Inflammatory macrophage (primary cell): Measurements from ENCODE around the gene CFAP20DC.
A peak's percentile ranks its signal among the peaks of the same experiment; 100 is the strongest.
"Not testable (repeated sequence)": the region's sequence is repeated elsewhere in the genome, so short reads cannot be mapped to it uniquely, and the experiment has no call there.

ENCODE experiments used
- DNase-seq, 2 donors: peaks; one replicate each; pipeline ENCODE4 v3.0.0-alpha.2; 2020 to 2022

The CFAP20DC gene

DNA sequence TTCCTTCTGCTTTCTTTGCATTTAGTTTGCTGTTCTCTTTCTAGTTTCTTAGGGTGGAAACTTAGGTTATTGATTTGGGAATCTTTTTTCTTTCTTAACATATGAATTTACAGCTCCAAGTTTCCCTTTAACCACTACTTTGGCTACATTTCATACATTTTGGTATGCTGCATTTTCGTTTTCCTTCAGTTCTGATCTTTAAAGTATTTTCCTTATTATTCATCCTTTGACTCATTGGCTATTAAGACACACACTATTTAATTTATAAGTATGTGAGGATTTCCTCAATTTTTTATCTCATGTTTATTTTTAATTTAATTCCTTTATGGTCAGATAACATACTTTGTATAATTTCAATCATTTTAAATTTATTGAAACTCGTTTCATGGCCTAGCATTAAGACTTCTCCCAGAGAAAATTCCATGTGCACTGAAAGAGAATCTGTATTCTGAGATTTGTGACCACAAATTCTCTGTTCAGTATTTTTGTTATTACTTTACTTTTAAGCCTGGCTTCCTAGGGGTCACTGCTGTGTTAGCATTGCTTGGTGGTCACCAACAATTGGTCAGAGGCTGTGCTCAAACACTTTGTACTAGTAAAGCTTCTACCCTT, 87.7 kb downstream of the CFAP20DC start:
- no peak for DNase-seq

DNA sequence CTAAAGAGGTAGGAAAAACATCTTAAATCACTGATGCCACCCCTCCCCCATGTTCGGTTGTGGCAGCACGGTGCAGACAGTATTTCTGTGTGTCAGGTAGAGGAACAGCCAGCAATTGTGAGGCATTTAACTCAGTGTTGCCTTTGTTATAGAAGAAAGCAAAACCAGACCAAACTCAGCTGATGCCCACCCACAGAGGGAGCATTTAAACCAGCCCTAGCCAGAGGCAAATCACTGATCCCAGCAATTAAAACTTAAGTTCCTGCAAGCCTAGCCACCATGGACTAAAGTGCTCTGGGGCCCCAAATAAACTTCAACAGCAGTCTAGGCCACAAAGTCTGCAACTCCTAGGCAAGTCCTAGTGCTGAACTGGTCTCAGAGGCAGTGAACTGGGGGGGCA, 94.5 kb downstream of the CFAP20DC start:
- no peak for DNase-seq

DNA sequence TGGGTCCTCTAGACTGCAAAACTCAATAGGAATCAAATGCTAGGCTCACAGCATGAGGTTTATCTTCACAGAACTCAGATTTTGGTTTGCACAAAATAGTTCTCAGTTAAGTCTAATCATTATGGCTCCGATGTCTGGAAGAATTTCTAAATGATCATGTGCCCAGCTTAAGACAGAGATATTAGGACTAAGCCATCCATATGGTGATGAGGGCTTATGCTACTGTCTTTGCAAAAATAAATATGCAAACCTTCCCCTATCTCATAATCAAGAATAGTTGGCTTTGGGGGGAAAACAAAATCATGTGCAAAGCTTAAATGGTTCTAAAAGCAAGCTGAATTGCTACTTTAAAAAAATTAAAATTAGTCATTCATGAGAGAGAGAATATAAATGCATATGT, 96.5 kb downstream of the CFAP20DC start:
- DNase-seq = no peak

DNA sequence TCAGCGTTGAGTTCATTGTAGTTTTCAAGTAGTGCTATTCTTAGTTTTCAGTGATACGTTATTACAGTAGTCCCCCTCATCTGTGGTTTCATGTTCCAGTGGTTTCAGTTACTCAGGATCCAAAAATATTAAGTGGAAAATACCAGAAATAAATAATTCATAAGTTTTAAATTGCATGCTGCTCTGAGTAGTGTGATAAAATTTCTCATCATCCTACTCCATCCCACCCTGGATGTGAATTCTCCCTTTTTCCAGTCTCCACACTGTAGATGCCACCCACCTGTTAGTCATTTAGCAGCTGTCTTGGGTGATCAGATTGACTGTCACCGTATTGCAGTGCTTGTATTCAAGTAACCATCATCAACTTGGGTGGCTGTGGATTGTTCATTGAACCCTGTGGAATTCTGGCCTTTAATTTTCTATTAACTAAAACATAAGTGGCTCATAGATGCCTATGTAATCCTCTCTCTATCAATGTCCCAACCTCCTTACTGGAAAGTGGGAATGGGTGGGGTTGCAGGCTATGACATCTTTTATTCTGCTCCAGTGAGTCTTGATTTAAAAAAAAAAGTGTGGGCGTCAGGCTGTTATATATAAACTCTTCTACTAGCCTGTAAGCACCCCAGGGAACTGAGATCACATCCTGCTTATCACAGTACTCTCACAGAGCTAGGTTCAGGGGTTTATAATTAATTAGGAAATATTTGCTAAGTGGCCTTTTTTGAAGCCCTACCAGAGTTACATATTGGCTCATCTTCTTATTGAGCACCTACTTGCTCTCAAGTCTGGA, 97.5 kb downstream of the CFAP20DC start:
- DNase-seq = no peak

DNA sequence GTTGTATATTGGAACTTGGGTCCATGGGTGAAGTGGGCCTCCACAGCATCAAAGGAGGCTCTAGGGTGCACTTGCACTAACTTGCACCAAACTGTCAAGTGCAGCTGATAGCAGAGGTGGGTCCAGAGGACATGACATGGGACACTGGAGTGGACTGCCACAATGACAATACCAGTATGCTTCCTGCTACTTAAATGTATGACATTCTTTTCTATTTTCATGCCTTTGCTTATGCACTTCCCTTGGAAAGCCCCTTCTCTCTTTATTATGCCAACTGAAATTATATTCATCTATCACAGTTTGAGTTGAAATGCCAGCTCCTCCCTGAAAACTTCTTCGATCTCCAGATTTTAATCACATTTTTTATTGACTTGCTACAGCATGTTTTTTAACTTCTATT, 101.8 kb downstream of the CFAP20DC start:
- DNase-seq = no peak

DNA sequence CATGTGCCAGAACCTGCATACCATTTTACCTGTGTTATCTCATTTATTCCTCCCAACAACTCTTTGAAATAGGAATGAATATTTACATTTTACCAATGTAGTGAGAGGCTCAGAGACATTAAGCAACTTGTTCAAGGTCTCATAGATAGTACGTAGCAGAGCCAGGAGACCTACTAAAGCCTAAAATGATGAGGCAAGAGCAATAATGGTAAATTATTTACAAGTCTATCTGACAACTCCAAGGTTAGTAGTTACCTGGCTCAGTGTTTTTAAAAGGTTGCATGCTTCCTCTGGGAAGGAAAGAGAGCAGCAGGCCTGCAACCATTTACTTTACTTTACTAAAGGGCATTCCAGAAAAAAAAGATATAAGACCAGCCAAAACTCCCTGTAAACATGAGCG, 103.0 kb downstream of the CFAP20DC start:
- no peak for DNase-seq

DNA sequence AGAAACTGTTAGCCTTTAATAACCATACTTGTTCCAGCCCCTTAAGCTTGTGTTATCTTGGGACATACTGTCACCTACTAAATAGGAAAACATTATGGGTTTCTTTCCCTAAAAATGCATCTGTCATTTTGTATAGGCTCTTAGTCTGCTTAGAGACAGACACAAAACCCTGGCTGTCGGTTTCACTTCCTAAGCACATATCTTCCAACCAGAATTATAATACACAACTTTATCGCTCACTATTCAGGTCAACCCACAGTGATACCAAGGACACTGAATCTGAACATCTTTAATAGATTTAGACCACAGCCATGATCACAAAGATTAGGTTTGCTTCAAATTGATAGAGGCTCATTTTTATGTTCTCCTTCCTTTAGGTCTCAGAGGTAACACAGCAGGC, 111.8 kb downstream of the CFAP20DC start:
- DNase-seq = no peak

DNA sequence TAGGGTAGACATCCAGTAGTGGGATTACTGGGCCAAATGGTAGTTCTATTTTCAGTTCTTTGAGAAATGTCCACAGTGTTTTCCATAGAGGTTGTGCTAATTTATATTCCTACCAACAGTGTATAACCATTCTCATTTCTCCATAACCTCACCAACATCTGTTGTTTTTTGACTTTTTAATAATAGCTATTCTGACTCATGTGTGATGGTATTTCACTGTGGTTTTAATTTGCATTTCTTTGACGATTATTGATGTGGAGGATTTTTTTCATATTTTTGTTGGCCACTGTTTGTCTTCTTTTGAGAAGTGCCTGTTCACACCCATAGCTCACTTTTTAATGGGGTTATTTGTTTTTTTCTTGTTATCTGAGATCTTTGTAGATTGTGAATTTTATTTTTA, 125.2 kb downstream of the CFAP20DC start:
- no peak for DNase-seq

DNA sequence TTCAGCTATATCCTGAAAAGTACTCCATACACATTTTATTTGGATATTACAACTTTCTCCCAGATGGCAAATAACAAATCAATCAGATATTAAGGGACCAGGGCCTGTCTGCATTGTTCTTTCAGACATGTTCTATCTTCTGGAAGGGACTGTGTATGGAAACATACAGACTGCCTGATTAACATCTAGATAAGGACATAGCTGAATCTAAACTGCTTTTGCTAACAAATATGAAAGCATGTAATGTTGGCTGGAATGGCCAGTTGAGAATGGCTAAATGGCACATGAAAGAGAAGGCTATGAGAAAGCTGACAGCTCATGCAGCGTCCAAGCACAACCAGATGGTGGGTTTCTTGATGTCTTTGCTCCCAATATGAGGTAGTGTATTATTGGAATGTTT, 149.4 kb downstream of the CFAP20DC start:
- DNase-seq = no peak

DNA sequence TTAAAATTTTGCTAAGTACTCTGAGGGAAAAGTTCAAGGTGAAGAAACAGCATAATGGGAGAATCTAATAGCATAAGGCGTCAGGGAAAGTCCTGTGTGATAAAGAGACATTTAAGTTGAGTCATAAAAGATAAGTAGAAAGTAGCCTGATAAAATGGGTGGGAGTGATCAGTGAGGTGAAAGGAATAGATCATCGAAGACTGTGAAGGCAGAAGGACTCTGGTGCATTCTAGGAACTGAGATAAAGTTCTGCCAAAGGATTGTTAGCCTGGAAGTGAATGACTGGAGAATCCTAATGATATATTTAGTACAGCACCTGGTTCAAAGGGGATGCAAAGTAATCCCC, 149.9 kb downstream of the CFAP20DC start:
- no peak for DNase-seq

DNA sequence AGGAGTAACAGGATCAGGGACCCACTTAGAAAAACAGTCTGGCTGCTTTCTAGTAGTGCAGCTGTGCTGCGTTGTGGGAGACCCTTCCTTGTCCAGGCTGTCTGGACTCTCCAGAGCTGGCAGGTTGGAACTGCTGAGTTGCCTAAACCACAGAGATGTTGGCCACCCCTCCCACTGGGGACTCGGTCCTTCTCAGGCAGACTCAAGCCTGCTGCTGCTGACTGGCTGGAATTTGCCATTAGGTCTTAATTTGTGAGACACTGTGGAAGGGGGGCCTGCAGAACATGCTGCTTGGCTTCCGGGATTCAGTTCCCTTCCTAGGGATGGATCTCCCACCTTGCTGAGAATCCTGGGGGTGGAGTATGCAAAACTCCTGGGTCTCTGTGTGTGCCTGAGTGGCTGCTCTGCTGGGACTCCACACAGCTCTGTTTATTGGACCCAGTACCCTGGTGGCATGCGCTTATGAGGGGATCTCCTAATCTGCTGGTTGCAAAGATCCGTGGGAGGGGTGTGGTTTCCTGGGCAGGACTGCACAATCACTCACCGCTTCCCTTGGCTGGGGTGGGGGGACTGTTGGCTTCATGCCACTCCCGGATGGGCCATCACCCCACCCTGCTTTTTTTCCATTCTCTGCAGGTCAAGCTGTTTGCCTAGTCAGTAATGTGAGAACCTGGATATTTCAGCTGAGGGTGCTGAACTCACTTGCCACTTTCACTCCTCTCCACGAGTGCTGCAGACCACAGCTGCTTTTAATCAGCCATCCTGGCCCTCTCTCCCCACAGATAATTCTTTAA, 150.5 kb downstream of the CFAP20DC start:
- DNase-seq = peak in 1 of 2 donors; percentile 29

DNA sequence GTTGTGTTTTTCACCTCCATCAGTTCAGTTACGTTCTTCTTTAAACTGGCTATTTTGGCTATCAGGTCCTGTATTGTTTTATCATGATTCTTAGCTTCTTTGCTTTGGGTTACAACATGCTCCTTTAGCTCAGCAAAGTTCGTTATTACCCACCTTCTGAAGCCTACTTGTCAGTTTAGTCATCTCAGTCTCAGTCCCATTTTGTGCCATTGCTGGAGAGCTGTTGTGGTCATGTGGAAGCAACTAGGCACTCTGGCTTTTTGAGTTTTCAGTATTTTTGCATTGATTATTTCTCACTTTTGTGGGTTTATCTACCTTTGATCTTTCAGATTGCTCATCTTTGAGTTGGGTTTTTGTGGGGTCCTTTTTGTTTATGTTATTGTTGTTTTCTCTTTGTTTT, 151.3 kb downstream of the CFAP20DC start:
- DNase-seq = no peak

DNA sequence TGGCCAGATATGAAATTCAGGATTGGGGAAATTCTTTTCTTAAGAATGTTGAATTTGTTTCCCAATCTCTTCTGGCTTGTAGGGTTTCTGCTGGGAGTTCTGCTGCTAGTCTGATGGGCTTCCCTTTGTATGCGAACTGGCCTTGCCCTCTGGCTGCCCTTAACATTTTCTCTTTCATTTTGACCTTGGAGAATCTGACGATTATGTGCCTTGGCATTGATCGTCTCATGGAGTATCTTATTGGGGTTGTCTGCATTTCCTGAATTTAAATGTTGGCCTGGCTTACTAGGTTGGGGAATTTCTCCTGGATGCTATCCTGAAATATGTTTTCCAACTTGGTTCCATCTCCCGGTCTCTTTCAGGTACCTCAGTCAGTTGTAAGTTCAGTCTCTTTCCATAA, 152.2 kb downstream of the CFAP20DC start:
- DNase-seq = no peak

DNA sequence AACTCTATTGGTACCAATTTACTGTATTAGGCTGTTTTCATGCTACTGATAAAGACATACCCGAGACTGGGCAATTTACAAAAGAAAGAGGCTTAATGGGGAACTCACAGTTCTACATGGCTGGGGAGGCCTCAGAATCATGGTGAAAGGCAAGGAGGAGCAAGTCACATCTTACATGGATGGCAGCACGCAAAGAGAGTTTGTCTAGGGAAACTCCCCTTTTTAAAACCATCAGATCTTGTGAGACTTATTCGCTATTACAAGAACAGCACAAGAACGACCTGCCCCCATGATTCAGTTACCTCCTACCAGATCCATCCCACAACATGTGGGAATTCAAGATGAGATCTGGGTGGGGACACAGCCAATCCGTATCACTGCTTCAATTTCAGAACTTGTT, 154.1 kb downstream of the CFAP20DC start:
- not testable (repeated sequence) for DNase-seq

DNA sequence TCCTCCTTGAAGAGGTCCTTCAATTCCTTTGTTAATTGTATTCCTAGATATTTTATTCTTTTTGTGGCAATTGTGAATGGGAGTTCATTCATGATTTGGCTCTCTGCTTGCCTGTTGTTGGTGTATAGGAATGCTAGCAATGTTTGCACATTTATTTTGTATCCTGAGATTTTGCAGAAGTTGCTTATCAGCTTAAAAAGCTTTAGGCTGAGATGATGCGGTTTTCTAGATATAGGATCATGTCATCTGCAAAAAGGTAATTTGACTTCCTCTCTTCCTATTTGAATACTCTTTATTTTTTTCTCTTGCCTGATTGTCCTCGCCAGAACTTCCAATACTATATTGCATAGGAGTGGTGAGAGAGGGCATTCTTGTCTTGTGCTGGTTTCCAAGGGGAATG, 157.3 kb downstream of the CFAP20DC start:
- not testable (repeated sequence) for DNase-seq

DNA sequence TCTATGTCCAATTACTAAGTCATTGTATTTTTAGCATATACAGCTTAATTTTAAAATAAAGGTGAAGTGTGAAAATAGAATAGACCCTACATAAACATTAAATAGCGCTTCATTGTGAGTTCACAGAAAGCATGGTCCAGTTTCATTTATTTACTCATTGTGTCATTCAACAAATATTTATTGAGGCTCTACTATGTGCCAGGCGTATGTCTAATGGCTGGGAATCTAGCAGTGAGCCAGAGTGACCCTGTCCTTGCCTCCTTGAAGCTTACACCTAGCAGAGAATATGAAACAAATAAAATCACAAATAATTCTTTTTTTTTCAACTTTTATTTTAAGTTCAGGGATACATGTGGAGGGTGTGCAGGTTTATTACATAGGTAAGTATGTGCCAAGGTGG, 161.7 kb downstream of the CFAP20DC start:
- DNase-seq = no peak

DNA sequence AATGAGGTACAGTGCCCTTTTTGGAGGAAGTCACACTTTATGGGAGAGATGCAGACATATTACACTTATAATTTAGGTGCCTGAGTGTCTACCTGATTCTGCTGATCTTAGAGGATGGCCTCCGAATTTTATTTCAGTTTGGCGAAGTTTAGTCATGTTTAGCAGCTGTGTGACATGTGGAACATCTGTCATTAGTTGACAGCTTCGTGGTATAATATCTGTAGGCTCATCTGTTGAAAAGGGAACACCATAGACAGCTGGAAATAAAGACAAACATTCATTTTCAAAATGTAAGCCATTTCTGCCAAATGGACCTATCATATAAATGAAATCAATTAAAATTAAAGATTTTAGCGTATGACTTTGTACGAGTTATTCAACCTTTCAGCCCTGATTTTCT, 165.4 kb downstream of the CFAP20DC start:
- DNase-seq = no peak

DNA sequence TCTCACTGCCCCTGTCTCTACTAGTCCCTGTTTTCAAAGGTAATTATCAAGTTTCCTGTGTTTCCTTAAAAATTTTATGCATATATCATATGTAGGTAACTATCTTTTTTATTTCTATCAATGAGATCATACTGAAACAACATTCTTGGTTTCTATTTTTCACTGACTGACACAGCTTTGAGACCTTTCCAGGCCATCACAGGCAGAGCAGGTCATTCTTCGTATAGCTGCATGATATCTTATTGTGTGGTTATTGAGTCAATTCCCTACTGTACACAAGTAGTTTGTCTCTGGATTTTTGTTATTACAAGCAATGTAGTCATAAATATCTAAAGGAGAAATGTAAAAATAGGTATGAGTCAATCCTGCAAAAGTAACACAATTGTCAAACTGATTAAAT, 169.6 kb downstream of the CFAP20DC start:
- no peak for DNase-seq

DNA sequence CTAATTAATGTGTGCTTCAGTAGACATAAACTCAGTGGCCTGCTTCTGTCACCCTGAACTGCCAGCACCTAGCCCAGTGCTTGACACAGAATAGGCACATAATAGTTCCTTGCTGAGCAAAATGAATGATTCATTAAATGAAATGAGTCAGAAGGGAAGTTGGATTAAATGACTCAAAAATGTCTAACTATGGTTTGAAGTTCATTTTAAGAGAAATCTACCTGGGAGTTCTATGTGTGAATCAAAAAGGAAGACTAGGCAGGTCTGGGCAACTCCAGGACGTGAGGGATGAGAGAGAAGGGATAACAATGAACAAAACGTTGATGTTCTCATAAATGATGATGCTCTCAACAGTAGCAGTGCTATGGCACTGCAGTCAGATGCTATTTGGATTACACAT, 175.0 kb downstream of the CFAP20DC start:
- no peak for DNase-seq

DNA sequence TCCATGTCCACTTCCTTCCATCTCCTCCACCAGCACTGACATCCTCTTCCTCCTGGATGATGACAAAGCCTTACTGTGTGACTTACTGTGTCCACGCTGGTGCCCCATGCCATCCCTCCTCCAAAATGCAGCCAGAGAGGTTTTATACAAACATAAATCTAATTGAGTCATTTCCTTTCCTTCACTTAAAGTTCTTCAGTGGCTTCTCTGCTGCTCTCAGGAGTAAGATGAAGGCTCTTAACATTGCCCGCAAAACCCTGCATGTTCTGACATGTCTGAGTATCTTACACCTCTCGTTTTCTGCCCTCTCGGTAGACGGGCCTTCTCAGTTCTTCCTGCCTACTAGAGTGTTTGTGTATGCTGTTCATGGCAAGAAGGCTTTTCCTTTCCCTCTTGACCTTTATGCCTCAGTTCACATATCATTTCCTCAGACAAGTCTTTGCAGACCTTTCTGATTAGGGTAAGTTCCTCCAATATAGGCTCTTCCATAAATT, 175.5 kb downstream of the CFAP20DC start:
- DNase-seq = no peak

DNA sequence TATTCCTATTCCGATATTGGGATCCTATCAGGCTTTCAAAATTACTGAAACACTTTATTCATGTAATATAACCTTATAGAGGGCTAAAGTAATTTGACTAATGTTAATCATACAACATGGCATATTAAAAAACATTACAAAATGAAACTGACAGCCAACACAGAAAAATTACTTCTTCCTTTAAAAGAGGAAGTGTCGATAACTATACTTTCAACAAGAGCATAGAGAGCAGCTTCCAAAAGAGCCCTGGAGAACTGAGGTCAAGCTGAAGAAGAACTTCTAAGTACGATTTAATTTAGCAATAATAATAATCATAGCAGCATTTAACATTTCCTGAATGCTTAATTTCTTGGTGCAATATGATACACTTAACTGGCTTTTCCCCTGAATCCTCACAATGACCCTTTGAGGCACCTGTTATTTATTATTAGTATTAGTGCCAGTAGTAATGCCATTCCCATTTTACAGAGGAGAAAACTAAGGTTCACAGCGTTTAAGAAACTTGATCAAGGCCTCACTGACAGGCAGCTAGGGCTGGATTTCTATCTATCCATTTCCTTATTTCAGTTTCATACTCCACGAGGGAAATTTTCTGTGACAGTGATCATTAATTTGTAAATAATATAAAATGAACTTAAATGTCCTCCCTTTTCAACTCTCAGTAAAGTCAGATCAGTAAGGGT, 181.6 kb downstream of the CFAP20DC start:
- peak; percentile 37 to 48 for DNase-seq

DNA sequence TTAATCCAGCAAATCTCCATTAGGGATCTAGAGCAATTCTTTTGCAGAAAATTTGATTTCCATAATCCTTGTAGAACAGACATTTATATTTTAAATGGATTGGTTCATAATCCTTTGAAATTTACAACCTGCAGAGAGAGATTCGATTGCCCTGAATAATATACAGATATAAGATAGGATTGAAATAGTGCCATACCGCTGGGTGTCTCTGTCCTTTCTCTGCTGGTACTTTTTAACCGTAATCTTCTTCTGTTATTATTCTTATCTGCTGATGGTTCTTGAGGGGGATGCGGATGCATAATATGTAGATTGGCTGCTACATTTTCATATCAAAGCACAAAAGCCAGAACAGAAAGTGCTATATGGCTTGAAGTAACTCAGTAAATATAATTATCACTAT, 182.2 kb downstream of the CFAP20DC start:
- no peak for DNase-seq

DNA sequence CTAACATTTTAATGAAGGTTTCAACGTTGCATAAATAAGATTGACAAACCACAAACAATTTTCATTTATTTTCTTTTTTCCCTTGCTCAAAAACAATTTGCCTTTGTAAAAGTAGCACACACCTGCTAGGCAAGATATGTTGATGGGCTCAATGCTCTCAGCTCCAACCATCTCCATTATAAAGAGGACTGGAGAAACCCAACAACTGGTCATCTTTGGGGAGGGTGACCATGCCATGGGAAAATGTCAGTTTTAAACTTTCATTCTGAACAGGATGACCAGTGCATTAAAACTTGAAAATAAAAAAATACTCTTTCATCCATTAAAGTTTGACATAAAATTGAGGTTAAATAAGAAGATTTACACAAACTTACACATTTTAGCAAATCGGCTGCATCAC, 183.7 kb downstream of the CFAP20DC start:
- DNase-seq = no peak
